Measurements from ENCODE around the gene CLDN4.

The CLDN4 gene

GRCh38 chr7:73801577-73801976 lies 29.2 kb upstream of the CLDN4 start:
- no peak for DNase-seq (ENCODE audit: low read depth)
- no peak overlapping the region for H3K4me3 ChIP-seq (ENCODE audit: low read depth, low read length)
- TF ChIP-seq CTCF (IDR thresholded peaks at IDR 0.05; ENCODE audit: control insufficient read depth, extremely low read depth, insufficient read depth), result no peak

GRCh38 chr7:73802459-73802858 lies 28.3 kb upstream of the CLDN4 start:
- TF ChIP-seq CTCF (IDR thresholded peaks at IDR 0.05; ENCODE audit: control insufficient read depth, extremely low read depth, insufficient read depth), result no peak
- H3K4me3 ChIP-seq (ENCODE audit: low read depth, low read length), result no peak overlapping the region
- no peak for DNase-seq (ENCODE audit: low read depth)

- TF ChIP-seq CTCF (IDR thresholded peaks at IDR 0.05; ENCODE audit: control insufficient read depth, extremely low read depth, insufficient read depth), result no peak
- H3K4me3 ChIP-seq (ENCODE audit: low read depth, low read length), result no peak overlapping the region
- DNase-seq (ENCODE audit: low read depth), result no peak
Observed at GRCh38 chr7:73809467-73809951, 21.3 kb upstream of the CLDN4 start.

GRCh38 chr7:73810998-73811360 lies 19.8 kb upstream of the CLDN4 start:
- no peak overlapping the region for H3K4me3 ChIP-seq (ENCODE audit: low read depth, low read length)
- no peak for TF ChIP-seq CTCF (IDR thresholded peaks at IDR 0.05; ENCODE audit: control insufficient read depth, extremely low read depth, insufficient read depth)
- no peak for DNase-seq (ENCODE audit: low read depth)

- H3K4me3 ChIP-seq (ENCODE audit: low read depth, low read length), result no peak overlapping the region
- TF ChIP-seq CTCF (IDR thresholded peaks at IDR 0.05; ENCODE audit: control insufficient read depth, extremely low read depth, insufficient read depth), result peak; percentile 84
- no peak for DNase-seq (ENCODE audit: low read depth)
Observed at GRCh38 chr7:73811760-73812168, 19.0 kb upstream of the CLDN4 start.

- no peak for TF ChIP-seq CTCF (IDR thresholded peaks at IDR 0.05; ENCODE audit: control insufficient read depth, extremely low read depth, insufficient read depth)
- no peak for DNase-seq (ENCODE audit: low read depth)
- H3K4me3 ChIP-seq (ENCODE audit: low read depth, low read length), result no peak overlapping the region
Observed at GRCh38 chr7:73812996-73813395, 17.8 kb upstream of the CLDN4 start.

GRCh38 chr7:73815436-73815835 lies 15.4 kb upstream of the CLDN4 start:
- no peak for TF ChIP-seq CTCF (IDR thresholded peaks at IDR 0.05; ENCODE audit: control insufficient read depth, extremely low read depth, insufficient read depth)
- no peak overlapping the region for H3K4me3 ChIP-seq (ENCODE audit: low read depth, low read length)
- DNase-seq (ENCODE audit: low read depth), result no peak
